ENCODE results near the gene C10orf143. TPM values are rescaled to one million over a fixed set of nuclear protein-coding genes. Genes with fewer than 3 reads are reported as not detected.

Gene C10orf143
- total and polyA plus RNA-seq, 2 of the 4 experiments (the other 2 are of a cell fraction) = 0.36 to 0.60 TPM

- intact Hi-C loops (cut with micrococcal nuclease) = no loop called here
- Histone ChIP-seq H3K4me1 (ENCODE audit: control insufficient read depth, insufficient read depth, low read length) (no peaks in the 10 kb centered on the region; the same call in 1 of the 2 replicates), H2BK15ac (ENCODE audit: low read depth, low read length) (no peak overlapping the region), H3K9ac (ENCODE audit: low read depth, low read length) (no peak overlapping the region), H2AFZ (replicated peaks; ENCODE audit: low read length, poor library complexity) (no peak overlapping the region), H3K23ac (ENCODE audit: low read depth, low read length) (no peak overlapping the region), H4K20me1 (ENCODE audit: insufficient read depth, low read length) (no peaks in the 10 kb centered on the region), H3K27me3 (ENCODE audit: control insufficient read depth, insufficient read depth, low read length) (no peaks in the 10 kb centered on the region), H4K91ac (ENCODE audit: insufficient read depth, low read depth, low read length) (no peak overlapping the region), H3K9me1 (ENCODE audit: insufficient read depth, low read length) (no peaks in the 10 kb centered on the region), H2AK5ac (ENCODE audit: low read depth, low read length) (no peak overlapping the region), H4K5ac (ENCODE audit: low read depth, low read length) (no peak overlapping the region), H2BK120ac (ENCODE audit: low read depth, low read length) (no peak overlapping the region), H3K14ac (replicated peaks; ENCODE audit: low read depth, low read length) (no peak overlapping the region), H3K4me2 (ENCODE audit: low read depth, low read length) (no peak overlapping the region), H3K4ac (ENCODE audit: low read depth, low read length) (no peak overlapping the region), H2AK9ac (replicated peaks; ENCODE audit: low read depth, low read length, poor library complexity) (no peak overlapping the region), H3K79me1 (ENCODE audit: low read depth in 1 of 2, low read length in 2 of 2) (no peaks in the 10 kb centered on the region), H2BK20ac (ENCODE audit: low read depth, low read length) (no peak overlapping the region), H4K8ac (ENCODE audit: low read depth in 2 of 2, low read length in 2 of 2) (no peak overlapping the region), H3K27ac (ENCODE audit: insufficient read depth, low read length) (no peak overlapping the region), H3K4me3 (ENCODE audit: insufficient read depth, low read depth, low read length) (no peak overlapping the region), H3K18ac (ENCODE audit: low read depth, low read length) (no peak overlapping the region), H3K9me3 (ENCODE audit: control insufficient read depth, insufficient read depth, low read length) (no peaks in the 10 kb centered on the region; the same call in 1 of the 2 replicates), H3K56ac (ENCODE audit: extremely low read depth, insufficient read depth, low read length) (no peak overlapping the region), H2BK5ac (ENCODE audit: low read depth, low read length, poor library complexity, severe bottlenecking) (no peak overlapping the region), H3K36me3 (ENCODE audit: control insufficient read depth, insufficient read depth, low read length) (no peaks in the 10 kb centered on the region)
- ChIA-PET CTCF (no interaction called here), POLR2A (ENCODE audit: unreplicated experiment) (no interaction called here)
- no TSS peak for BruUV-seq (replicated peaks)
- TF ChIP-seq RAD21 (IDR thresholded peaks at IDR 0.05; ENCODE audit: low read length) (no peak), NFE2L2 (IDR thresholded peaks at IDR 0.05; ENCODE audit: low read depth, low read length) (no peak), MAZ (IDR thresholded peaks at IDR 0.05; ENCODE audit: borderline replicate concordance, low read depth, low read length) (no peak)
- no CpG with 5 or more reads among the region's 3 CpGs for WGBS, 2 experiments (ENCODE audit: extremely low coverage in 2 of 2, insufficient read length in 1 of 2)
- in situ Hi-C loops (cut with MboI; ENCODE audit: low sequenced_read_pairs) = no loop called here
- ATAC-seq (ENCODE audit: low read depth) (no peak), DNase-seq (no peak)
- dilution Hi-C loops (cut with HindIII; ENCODE audit: low sequenced_read_pairs, unreplicated experiment) = no loop called here
Measured at GRCh38 chr10:130016095-130016494, 94.5 kb downstream of the C10orf143 start.
